MM.1S (cell line): ENCODE measurements around the gene FAM120AOS.

Experiments
- EZH2 ChIP-seq: fragments of 300-600 bp; sonication (generic); optimal IDR thresholded peaks from 2 replicates; pipeline ENCODE3; 2017; ENCODE audit warnings: low read depth, mild to moderate bottlenecking, antibody characterized with exemption, low read length, mixed read lengths
- EZH2phosphoT487 ChIP-seq: fragments of 300-600 bp; sonication (generic); IDR thresholded peaks from 2 replicates; pipeline ENCODE4 v1.6.1; 2018; ENCODE audit warnings: antibody characterized with exemption, low read length
- TF ChIP-seq, protein P1 (sequence below): fragments of 300-600 bp; sonication (generic); IDR thresholded peaks from 2 replicates; pipeline ENCODE4 v1.5.1; 2016; ENCODE audit warnings: antibody characterized with exemption, low read length, mixed read lengths

- TF ChIP-seq, protein P1, sequence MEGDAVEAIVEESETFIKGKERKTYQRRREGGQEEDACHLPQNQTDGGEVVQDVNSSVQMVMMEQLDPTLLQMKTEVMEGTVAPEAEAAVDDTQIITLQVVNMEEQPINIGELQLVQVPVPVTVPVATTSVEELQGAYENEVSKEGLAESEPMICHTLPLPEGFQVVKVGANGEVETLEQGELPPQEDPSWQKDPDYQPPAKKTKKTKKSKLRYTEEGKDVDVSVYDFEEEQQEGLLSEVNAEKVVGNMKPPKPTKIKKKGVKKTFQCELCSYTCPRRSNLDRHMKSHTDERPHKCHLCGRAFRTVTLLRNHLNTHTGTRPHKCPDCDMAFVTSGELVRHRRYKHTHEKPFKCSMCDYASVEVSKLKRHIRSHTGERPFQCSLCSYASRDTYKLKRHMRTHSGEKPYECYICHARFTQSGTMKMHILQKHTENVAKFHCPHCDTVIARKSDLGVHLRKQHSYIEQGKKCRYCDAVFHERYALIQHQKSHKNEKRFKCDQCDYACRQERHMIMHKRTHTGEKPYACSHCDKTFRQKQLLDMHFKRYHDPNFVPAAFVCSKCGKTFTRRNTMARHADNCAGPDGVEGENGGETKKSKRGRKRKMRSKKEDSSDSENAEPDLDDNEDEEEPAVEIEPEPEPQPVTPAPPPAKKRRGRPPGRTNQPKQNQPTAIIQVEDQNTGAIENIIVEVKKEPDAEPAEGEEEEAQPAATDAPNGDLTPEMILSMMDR, result no peak
- TF ChIP-seq EZH2 (no peak), EZH2phosphoT487 (no peak)
Measured at GRCh38 chr9:93422977-93423616, 30.3 kb downstream of the FAM120AOS start.
